HCT116 (cell line): ENCODE results near the gene RPS6KA2. TPM values are rescaled to one million over a fixed set of nuclear protein-coding genes. Genes with fewer than 3 reads are reported as not detected.

Source experiments
- ATAC-seq: fragments of 200-7000 bp; cut with Tn5 transposase; 2 replicates; pipeline ENCODE4 v1.9.1; 2020; ENCODE audit warnings: mild to moderate bottlenecking, moderate library complexity
- BruUV-seq: library from RNA; stranded (reverse); fragments of 400-500 nt; replicated peaks from 2 replicates; lab custom pipeline; 2021; lab: Mats Ljungman, UMichigan
- CTCF ChIA-PET: fragments of 300-600 bp; sonication (Branson Sonifier 250); formaldehyde crosslinking; loops from one replicate; lab custom pipeline; 2021; ENCODE audit warnings: antibody characterized with exemption; lab: Charles Lee
- POLR2A ChIA-PET: fragments of 300-600, 350-600 bp; sonication (Branson Sonifier 250); formaldehyde crosslinking; loops from one replicate; lab custom pipeline; 2021; ENCODE audit warnings: antibody characterized with exemption; lab: Charles Lee
- RAD21 ChIA-PET, 2 experiments: fragments of 300-600 bp; sonication (Branson Sonifier 250); formaldehyde crosslinking; loops; one replicate each; lab custom pipeline; 2023; ENCODE audit warnings: low total read pairs in 2 of 2; ENCODE audit not compliant: uncharacterized antibody in 2 of 2, unreplicated experiment in 2 of 2, low non-redundant PET in 1 of 2; lab: Charles Lee
- DNase-seq: peaks from one replicate; pipeline ENCODE4 v3.0.0-alpha.2; 2010; ENCODE audit warnings: low read depth, low spot score
- H2AFZ ChIP-seq: fragments of 200-600 bp; shearing (Covaris generic), sonication (generic); 2 replicates; pipeline ENCODE4 v1.6.1; 2017; ENCODE audit warnings: low read depth, mixed run types, mixed read lengths, antibody characterized with exemption, low read length; ENCODE audit not compliant: poor library complexity, severe bottlenecking
- H3K27ac ChIP-seq: 2 replicates; pipeline ENCODE4 v1.5.1; 2012; ENCODE audit warnings: low read depth, low read length
- H3K27me3 ChIP-seq: fragments of 200-600 bp; sonication (generic); 2 replicates; pipeline ENCODE4 v1.6.1; 2016; ENCODE audit warnings: mixed run types, low read length, mixed read lengths; ENCODE audit not compliant: insufficient read depth
- H3K36me3 ChIP-seq, 2 experiments: fragments of 200-500 bp in 1 of 2; fragments of 200-600 bp in 1 of 2; sonication (Bioruptor generic) in 1 of 2; sonication (generic) in 1 of 2; 2 replicates each; pipeline versions ENCODE4 v1.5.1 to v1.6.1; 2014 to 2016; ENCODE audit warnings: low read length in 2 of 2, inconsistent platforms in 1 of 2, mixed read lengths in 1 of 2, mixed run types in 1 of 2; ENCODE audit not compliant: insufficient read depth in 2 of 2, control insufficient read depth in 1 of 2
- H3K4me1 ChIP-seq, 2 experiments: fragments of 200-600 bp in 1 of 2; sonication (generic) in 1 of 2; 2 replicates each; pipeline versions ENCODE4 v1.5.1 to v1.6.1; 2012 to 2017; ENCODE audit warnings: low read length in 2 of 2, inconsistent platforms in 1 of 2, mild to moderate bottlenecking in 1 of 2, mixed read lengths in 1 of 2, mixed run types in 1 of 2, moderate library complexity in 1 of 2; ENCODE audit not compliant: insufficient read depth in 2 of 2, control insufficient read depth in 1 of 2
- H3K4me2 ChIP-seq: fragments of 200-600 bp; sonication (generic); 2 replicates; pipeline ENCODE4 v1.6.1; 2017; ENCODE audit warnings: mixed run types, low read length, mixed read lengths
- H3K4me3 ChIP-seq, 2 experiments: fragments of 200-600 bp in 1 of 2; sonication (generic) in 1 of 2; replicated peaks in 1 of 2; 2 replicates each; pipeline ENCODE4 v1.5.1; 2011 to 2016; ENCODE audit warnings: low read length in 2 of 2, control low read depth in 1 of 2, low read depth in 1 of 2, mild to moderate bottlenecking in 1 of 2, mixed read lengths in 1 of 2, mixed run types in 1 of 2
- H3K79me2 ChIP-seq: fragments of 200-600 bp; sonication (generic); 2 replicates; pipeline ENCODE4 v1.6.1; 2017; ENCODE audit warnings: mild to moderate bottlenecking, mixed run types, low read length, moderate library complexity, mixed read lengths; ENCODE audit not compliant: insufficient read depth
- H3K9ac ChIP-seq: fragments of 200-600 bp; sonication (generic); 2 replicates; pipeline ENCODE4 v1.6.1; 2016; ENCODE audit warnings: low read length, mixed read lengths
- H3K9me2 ChIP-seq: fragments of 200-600 bp; sonication (generic), shearing (Covaris generic); 2 replicates; pipeline ENCODE4 v1.6.1; 2017; ENCODE audit warnings: mixed run types, mild to moderate bottlenecking, moderate library complexity; ENCODE audit not compliant: insufficient read depth
- H3K9me3 ChIP-seq, 2 experiments: fragments of 200-500 bp in 1 of 2; fragments of 200-600 bp in 1 of 2; sonication (Bioruptor generic) in 1 of 2; sonication (generic) in 1 of 2; 2 replicates each; pipeline ENCODE4 v1.6.1; 2014 to 2017; ENCODE audit warnings: low read length in 2 of 2, mixed read lengths in 2 of 2, inconsistent platforms in 1 of 2, low read depth in 1 of 2, mild to moderate bottlenecking in 1 of 2, mixed run types in 1 of 2, moderate library complexity in 1 of 2; ENCODE audit not compliant: control insufficient read depth in 1 of 2, insufficient read depth in 1 of 2
- H4K20me1 ChIP-seq: fragments of 200-600 bp; sonication (generic), shearing (Covaris generic); 2 replicates; pipeline ENCODE4 v1.6.1; 2017; ENCODE audit warnings: mixed run types, mild to moderate bottlenecking, moderate library complexity; ENCODE audit not compliant: insufficient read depth
- CBX3 ChIP-seq: IDR thresholded peaks from 2 replicates; pipeline ENCODE4 v1.6.1; 2012; ENCODE audit warnings: low read depth
- CEBPB ChIP-seq: IDR thresholded peaks from 2 replicates; pipeline ENCODE4 v1.6.1; 2012; ENCODE audit warnings: low read depth
- EGR1 ChIP-seq: IDR thresholded peaks from 2 replicates; pipeline ENCODE4 v1.6.1; 2012; ENCODE audit warnings: low read depth
- EZH2 ChIP-seq: fragments of 200-600 bp; sonication (generic); IDR thresholded peaks from 2 replicates; pipeline ENCODE4 v1.6.1; 2017; ENCODE audit warnings: antibody characterized with exemption, mixed run types
- EZH2phosphoT487 ChIP-seq: fragments of 200-600 bp; IDR thresholded peaks from 2 replicates; pipeline ENCODE4 v1.6.1; 2018; ENCODE audit warnings: antibody characterized with exemption, borderline replicate concordance
- FOSL1 ChIP-seq: IDR thresholded peaks from 2 replicates; pipeline ENCODE4 v1.6.1; 2012; ENCODE audit warnings: low read depth
- POLR2A ChIP-seq: IDR thresholded peaks from 2 replicates; pipeline ENCODE4 v1.7.0; 2011; ENCODE audit warnings: borderline replicate concordance; ENCODE audit not compliant: insufficient read depth, insufficient read length; ENCODE audit errors: extremely low read depth
- POLR2AphosphoS5 ChIP-seq: IDR thresholded peaks from 2 replicates; pipeline ENCODE4 v1.6.1; 2011; ENCODE audit warnings: mild to moderate bottlenecking, low read depth, low read length, moderate library complexity
- RAD21 ChIP-seq: IDR thresholded peaks from 2 replicates; pipeline ENCODE4 v1.6.1; 2012; ENCODE audit warnings: low read depth, mild to moderate bottlenecking
- SIN3A ChIP-seq: IDR thresholded peaks from 2 replicates; pipeline ENCODE4 v1.6.1; 2012; ENCODE audit warnings: low read depth
- SP1 ChIP-seq: IDR thresholded peaks from 2 replicates; pipeline ENCODE4 v1.6.1; 2012; ENCODE audit warnings: low read depth
- SRF ChIP-seq: IDR thresholded peaks from 2 replicates; pipeline ENCODE4 v1.6.1; 2012; ENCODE audit warnings: low read depth
- TCF7L2 ChIP-seq: IDR thresholded peaks from 2 replicates; pipeline ENCODE4 v1.7.0; 2011; ENCODE audit warnings: borderline replicate concordance, inconsistent platforms; ENCODE audit not compliant: insufficient read depth, insufficient read length; ENCODE audit errors: extremely low read depth
- YY1 ChIP-seq: IDR thresholded peaks from 2 replicates; pipeline ENCODE4 v1.6.1; 2011; ENCODE audit warnings: low read length, low read depth, moderate library complexity, mild to moderate bottlenecking; ENCODE audit not compliant: insufficient replicate concordance; ENCODE audit errors: extremely low read depth
- ZNF274 ChIP-seq: fragments of 200-500 bp; sonication (Bioruptor generic); IDR thresholded peaks from 2 replicates; pipeline ENCODE4 v1.6.1; 2014; ENCODE audit warnings: mild to moderate bottlenecking, low read depth, low read length, inconsistent platforms
- intact Hi-C: fragments of 100-400 bp; cut with micrococcal nuclease; formaldehyde crosslinking; loops from 2 replicates; pipeline ENCODE4 v1.10.0; 2022
- total RNA-seq: library from RNA; stranded (reverse); gene quantifications from one replicate; pipeline ENCODE4 v1.2.1, GENCODE V29; 2021; ENCODE audit not compliant: unreplicated experiment
- TF ChIP-seq, protein P1 (sequence below): IDR thresholded peaks from 2 replicates; pipeline ENCODE4 v1.6.1; 2012; ENCODE audit warnings: low read depth
- TF ChIP-seq, protein P2 (sequence below): IDR thresholded peaks from 2 replicates; pipeline ENCODE4 v1.6.1; 2012

The RPS6KA2 gene
- total RNA-seq, 1 experiment from 2014 or later = 8.5 TPM

DNA sequence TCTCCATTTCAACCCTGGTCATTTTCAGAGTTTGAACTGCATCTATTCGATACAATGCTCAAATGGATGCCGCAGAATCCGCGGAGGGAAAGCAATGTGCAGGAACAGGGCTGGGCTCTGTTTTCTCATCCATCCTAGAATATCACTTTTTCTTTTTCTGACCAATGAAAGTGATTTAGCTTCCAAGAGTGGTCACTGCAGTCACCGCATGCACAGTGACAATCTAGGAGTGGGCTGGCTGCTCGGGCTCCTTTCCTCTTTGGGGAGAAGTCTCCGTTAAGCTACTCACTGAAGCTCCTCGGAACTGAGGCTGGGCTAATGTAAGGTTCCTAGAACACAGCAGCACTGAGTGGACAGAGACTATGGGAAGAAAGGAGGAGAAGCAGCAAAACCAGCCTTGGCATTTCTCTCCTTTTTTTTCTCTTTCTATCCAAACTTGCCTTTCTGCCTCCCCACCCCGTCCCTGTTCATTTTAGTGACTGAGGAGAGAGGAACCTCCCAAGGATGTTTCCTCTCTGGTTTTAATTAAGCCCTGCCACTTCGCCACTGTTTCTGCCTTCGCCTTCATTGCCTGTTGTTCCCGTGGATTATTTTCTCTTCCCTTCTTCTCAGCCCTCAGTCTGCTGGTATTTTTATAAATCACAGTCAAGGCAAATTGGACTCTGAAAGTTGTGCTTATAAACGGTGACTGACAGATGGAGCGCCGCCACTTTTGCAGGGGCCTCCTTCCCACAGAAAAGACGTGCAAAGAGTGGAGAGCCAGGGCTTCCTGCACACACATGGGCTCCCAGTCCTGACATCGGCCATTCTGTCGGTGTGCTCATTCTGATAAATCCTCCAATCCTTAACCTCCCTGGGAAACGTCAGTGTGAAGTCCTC is 81.7 kb downstream of the RPS6KA2 start:
- no TSS peak for BruUV-seq
- Histone ChIP-seq H3K4me2 (no peak overlapping the region), H3K27ac (no peak overlapping the region), H3K9ac (no peak overlapping the region)
- no peak for TF ChIP-seq POLR2A
- TF ChIP-seq SRF = no peak
- no peak for TF ChIP-seq SP1
- TF ChIP-seq EZH2phosphoT487 = no peak
- TF ChIP-seq POLR2AphosphoS5 = no peak
- TF ChIP-seq YY1 = no peak
- no peak for TF ChIP-seq CBX3
- TF ChIP-seq SIN3A = no peak
- no peak for TF ChIP-seq FOSL1
- no peak for TF ChIP-seq RAD21
- TF ChIP-seq, all 23 proteins: peak for 0
- H3K4me3 ChIP-seq = no peak overlapping the region
- no peaks in the 10 kb centered on the region for H3K36me3 ChIP-seq
- RAD21 ChIA-PET = no interaction called here
- peaks cover 5 to 15% of the 10 kb centered on the region in 2 experiments; a peak in 3 of 4 replicates for H3K4me1 ChIP-seq
- POLR2A ChIA-PET = no interaction called here
- no peaks in the 10 kb centered on the region for H3K9me2 ChIP-seq
- H4K20me1 ChIP-seq = no peaks in the 10 kb centered on the region
- no peaks in the 10 kb centered on the region for H3K9me3 ChIP-seq
- H3K79me2 ChIP-seq = no peaks in the 10 kb centered on the region
- ATAC-seq (no peak), DNase-seq (no peak)
- CTCF ChIA-PET = no interaction called here
- intact Hi-C loops = no loop called here
- no peak overlapping the region for H2AFZ ChIP-seq
- H3K27me3 ChIP-seq = no peaks in the 10 kb centered on the region

DNA sequence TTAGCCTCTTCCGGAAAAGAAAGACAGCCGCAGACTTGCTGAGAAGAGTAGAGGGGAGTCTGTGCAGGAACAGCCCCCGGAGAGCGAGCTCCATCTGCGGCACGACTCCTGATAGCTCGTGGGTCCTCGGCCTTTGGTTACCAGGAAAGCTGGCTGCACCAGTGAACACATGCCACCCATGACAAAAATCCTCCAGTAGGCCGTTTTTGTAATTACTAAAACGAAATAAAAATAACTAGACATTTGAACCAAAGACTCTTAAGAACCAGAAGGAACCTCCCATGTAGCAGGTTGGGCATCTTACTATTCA is 82.8 kb downstream of the RPS6KA2 start:
- H2AFZ ChIP-seq = no peak overlapping the region
- DNase-seq (no peak), ATAC-seq (no peak)
- intact Hi-C loops = no loop called here
- H3K79me2 ChIP-seq = no peaks in the 10 kb centered on the region
- no TSS peak for BruUV-seq
- H3K4me2 ChIP-seq = no peak overlapping the region
- H3K9ac ChIP-seq = no peak overlapping the region
- RAD21 ChIA-PET = no interaction called here
- POLR2A ChIA-PET = no interaction called here
- H4K20me1 ChIP-seq = no peaks in the 10 kb centered on the region
- H3K4me1 ChIP-seq = peaks cover 5 to 16% of the 10 kb centered on the region in 2 experiments; a peak in 3 of 4 replicates
- no peak overlapping the region for H3K4me3 ChIP-seq
- no peaks in the 10 kb centered on the region for H3K9me2 ChIP-seq
- no peaks in the 10 kb centered on the region for H3K36me3 ChIP-seq
- H3K9me3 ChIP-seq = no peaks in the 10 kb centered on the region
- no peak overlapping the region for H3K27ac ChIP-seq
- no peaks in the 10 kb centered on the region for H3K27me3 ChIP-seq
- CTCF ChIA-PET = no interaction called here
- TF ChIP-seq, protein P1, sequence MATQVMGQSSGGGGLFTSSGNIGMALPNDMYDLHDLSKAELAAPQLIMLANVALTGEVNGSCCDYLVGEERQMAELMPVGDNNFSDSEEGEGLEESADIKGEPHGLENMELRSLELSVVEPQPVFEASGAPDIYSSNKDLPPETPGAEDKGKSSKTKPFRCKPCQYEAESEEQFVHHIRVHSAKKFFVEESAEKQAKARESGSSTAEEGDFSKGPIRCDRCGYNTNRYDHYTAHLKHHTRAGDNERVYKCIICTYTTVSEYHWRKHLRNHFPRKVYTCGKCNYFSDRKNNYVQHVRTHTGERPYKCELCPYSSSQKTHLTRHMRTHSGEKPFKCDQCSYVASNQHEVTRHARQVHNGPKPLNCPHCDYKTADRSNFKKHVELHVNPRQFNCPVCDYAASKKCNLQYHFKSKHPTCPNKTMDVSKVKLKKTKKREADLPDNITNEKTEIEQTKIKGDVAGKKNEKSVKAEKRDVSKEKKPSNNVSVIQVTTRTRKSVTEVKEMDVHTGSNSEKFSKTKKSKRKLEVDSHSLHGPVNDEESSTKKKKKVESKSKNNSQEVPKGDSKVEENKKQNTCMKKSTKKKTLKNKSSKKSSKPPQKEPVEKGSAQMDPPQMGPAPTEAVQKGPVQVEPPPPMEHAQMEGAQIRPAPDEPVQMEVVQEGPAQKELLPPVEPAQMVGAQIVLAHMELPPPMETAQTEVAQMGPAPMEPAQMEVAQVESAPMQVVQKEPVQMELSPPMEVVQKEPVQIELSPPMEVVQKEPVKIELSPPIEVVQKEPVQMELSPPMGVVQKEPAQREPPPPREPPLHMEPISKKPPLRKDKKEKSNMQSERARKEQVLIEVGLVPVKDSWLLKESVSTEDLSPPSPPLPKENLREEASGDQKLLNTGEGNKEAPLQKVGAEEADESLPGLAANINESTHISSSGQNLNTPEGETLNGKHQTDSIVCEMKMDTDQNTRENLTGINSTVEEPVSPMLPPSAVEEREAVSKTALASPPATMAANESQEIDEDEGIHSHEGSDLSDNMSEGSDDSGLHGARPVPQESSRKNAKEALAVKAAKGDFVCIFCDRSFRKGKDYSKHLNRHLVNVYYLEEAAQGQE = no peak
- TF ChIP-seq CEBPB (no peak), SIN3A (no peak), CBX3 (no peak), FOSL1 (no peak), EGR1 (no peak), YY1 (no peak), RAD21 (no peak), TCF7L2 (no peak), SRF (no peak), SP1 (no peak), EZH2 (no peak), ZNF274 (no peak)
- TF ChIP-seq, protein P2, sequence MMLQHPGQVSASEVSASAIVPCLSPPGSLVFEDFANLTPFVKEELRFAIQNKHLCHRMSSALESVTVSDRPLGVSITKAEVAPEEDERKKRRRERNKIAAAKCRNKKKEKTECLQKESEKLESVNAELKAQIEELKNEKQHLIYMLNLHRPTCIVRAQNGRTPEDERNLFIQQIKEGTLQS = no peak
